ENCODE measurements around the gene CD99L2. TPM values are rescaled to one million over a fixed set of nuclear protein-coding genes. Genes with fewer than 3 reads are reported as not detected.

The CD99L2 gene
- total RNA-seq, result 56.5 and 63.2 TPM in 2 replicates

GRCh38 chrX:150898343-150899190 is at the start of gene CD99L2:
Gene CD99L2 (minus strand): TSS chrX:150898668. CDS start chrX:150898588, 80 bp downstream.

Other genes starting within 250 kb of the CD99L2 start
- gene MTMR1, start 205.3 kb downstream of the CD99L2 start, total RNA-seq, result 7.2 and 12.0 TPM in 2 replicates
- gene HMGB3, start 84.7 kb upstream of the CD99L2 start, total RNA-seq, result 3.4 and 4.1 TPM in 2 replicates